Mesenchymal stem cell (in vitro differentiated cells and primary cell): ENCODE measurements around the gene TOMM70.

Experiments used
- DNase-seq: peaks from one replicate; pipeline ENCODE4 v3.0.0-alpha.2; 2013
- H2AFZ ChIP-seq: one replicate; pipeline ENCODE4 v1.6.1; 2013; ENCODE audit warnings: low read depth, mild to moderate bottlenecking, control low read depth, inconsistent platforms, low read length, moderate library complexity
- H2AK5ac ChIP-seq: 2 replicates; pipeline ENCODE4 v1.6.1; 2013; ENCODE audit warnings: low read length, moderate library complexity, mild to moderate bottlenecking, inconsistent platforms; ENCODE audit not compliant: severe bottlenecking
- H2BK120ac ChIP-seq: one replicate; pipeline ENCODE4 v1.6.1; 2013; ENCODE audit warnings: low read depth, mild to moderate bottlenecking, inconsistent platforms, low read length, moderate library complexity
- H2BK12ac ChIP-seq, 2 experiments: one replicate each; pipeline ENCODE4 v1.6.1; 2013; ENCODE audit warnings: inconsistent platforms in 2 of 2, low read length in 2 of 2, mild to moderate bottlenecking in 2 of 2, moderate library complexity in 2 of 2, control low read depth in 1 of 2
- H2BK15ac ChIP-seq: one replicate; pipeline ENCODE4 v1.6.1; 2013; ENCODE audit warnings: mild to moderate bottlenecking, low read depth, inconsistent platforms; ENCODE audit not compliant: poor library complexity, severe bottlenecking
- H2BK5ac ChIP-seq: 2 replicates; pipeline ENCODE4 v1.6.1; 2013; ENCODE audit warnings: low read depth, mild to moderate bottlenecking, low read length, control low read depth, inconsistent platforms; ENCODE audit not compliant: poor library complexity, severe bottlenecking
- H3K14ac ChIP-seq, 2 experiments: one replicate each; pipeline ENCODE4 v1.6.1; 2013; ENCODE audit warnings: inconsistent platforms in 2 of 2, low read length in 2 of 2, control low read depth in 1 of 2, mild to moderate bottlenecking in 1 of 2, moderate library complexity in 1 of 2
- H3K18ac ChIP-seq, 2 experiments: one replicate each; pipeline ENCODE4 v1.6.1; 2013; ENCODE audit warnings: inconsistent platforms in 2 of 2, low read length in 2 of 2, control low read depth in 1 of 2, low read depth in 1 of 2, mild to moderate bottlenecking in 1 of 2
- H3K23ac ChIP-seq, 2 experiments: one replicate each; pipeline ENCODE4 v1.6.1; 2013; ENCODE audit warnings: inconsistent platforms in 2 of 2, low read length in 2 of 2, mild to moderate bottlenecking in 2 of 2, moderate library complexity in 2 of 2, control low read depth in 1 of 2
- H3K27ac ChIP-seq: 2 replicates; pipeline ENCODE4 v1.5.1; 2013; ENCODE audit warnings: mild to moderate bottlenecking, moderate library complexity, low read length, control low read depth, inconsistent platforms; ENCODE audit not compliant: poor library complexity, severe bottlenecking
- H3K27me3 ChIP-seq, 2 experiments: 2 replicates each; pipeline versions ENCODE4 v1.6.1 to v1.7.0; 2013; ENCODE audit warnings: low read length in 2 of 2, mild to moderate bottlenecking in 2 of 2, moderate library complexity in 2 of 2, control low read depth in 1 of 2, inconsistent platforms in 1 of 2; ENCODE audit not compliant: control insufficient read depth in 1 of 2, insufficient read depth in 1 of 2
- H3K36me3 ChIP-seq, 2 experiments: 2 replicates each; pipeline versions ENCODE4 v1.6.1 to v1.7.0; 2013; ENCODE audit warnings: low read length in 2 of 2, control low read depth in 1 of 2, inconsistent platforms in 1 of 2, low read depth in 1 of 2, mild to moderate bottlenecking in 1 of 2; ENCODE audit not compliant: insufficient read depth in 2 of 2, control insufficient read depth in 1 of 2
- H3K4ac ChIP-seq, 2 experiments: one replicate each; pipeline ENCODE4 v1.6.1; 2013; ENCODE audit warnings: inconsistent platforms in 2 of 2, low read length in 2 of 2, mild to moderate bottlenecking in 2 of 2, moderate library complexity in 2 of 2, control low read depth in 1 of 2, low read depth in 1 of 2
- H3K4me1 ChIP-seq: 2 replicates; pipeline ENCODE4 v1.6.1; 2013; ENCODE audit warnings: low read depth, low read length, control low read depth; ENCODE audit not compliant: control insufficient read depth, insufficient read depth
- H3K4me2 ChIP-seq: 2 replicates; pipeline ENCODE4 v1.6.1; 2013; ENCODE audit warnings: low read length, mild to moderate bottlenecking, inconsistent platforms; ENCODE audit not compliant: poor library complexity, severe bottlenecking
- H3K4me3 ChIP-seq, 2 experiments: 2 replicates each; pipeline versions ENCODE4 v1.5.1 to v1.7.0; 2013; ENCODE audit warnings: low read length in 2 of 2, mild to moderate bottlenecking in 2 of 2, control low read depth in 1 of 2, low read depth in 1 of 2; ENCODE audit not compliant: insufficient read depth in 1 of 2
- H3K79me1 ChIP-seq: replicated peaks from 2 replicates; pipeline ENCODE4 v1.6.1; 2013; ENCODE audit warnings: mild to moderate bottlenecking, control low read depth, low read length, inconsistent platforms; ENCODE audit not compliant: poor library complexity, severe bottlenecking
- H3K9ac ChIP-seq: 2 replicates; pipeline ENCODE4 v1.7.0; 2013; ENCODE audit warnings: mild to moderate bottlenecking, low read length, moderate library complexity
- H3K9me3 ChIP-seq: 2 replicates; pipeline ENCODE4 v1.7.0; 2013; ENCODE audit warnings: mild to moderate bottlenecking, low read length; ENCODE audit not compliant: control insufficient read depth
- H4K8ac ChIP-seq: one replicate; pipeline ENCODE4 v1.6.1; 2013; ENCODE audit warnings: inconsistent platforms, mild to moderate bottlenecking, low read length, moderate library complexity
- H4K91ac ChIP-seq: one replicate; pipeline ENCODE4 v1.6.1; 2013; ENCODE audit warnings: mild to moderate bottlenecking, low read length, inconsistent platforms
- WGBS: methylation state at CpG from one replicate; pipeline ENCODE4 v1.1.7; 2013; ENCODE audit warnings: mixed read lengths; 5-methylcytosine and 5-hydroxymethylcytosine counted together

TOMM70 gene

GRCh38 chr3:100333970-100334487 lies 66.9 kb downstream of the TOMM70 start:
- Histone ChIP-seq H2AK5ac (no peak overlapping the region), H3K4me2 (peak overlapping the region; percentile 79), H3K4me3 (peak overlapping the region; percentile 73 to 77), H3K9me3 (no peaks in the 10 kb centered on the region), H3K79me1 (peaks cover 16% of the 10 kb centered on the region), H3K4me1 (peaks cover 12% of the 10 kb centered on the region), H3K14ac (peak overlapping the region in 1 of 2 experiments; percentile 29), H2BK120ac (no peak overlapping the region), H2BK5ac (no peak overlapping the region), H3K18ac (peak overlapping the region; percentile 64 to 76), H4K8ac (peak overlapping the region; percentile 66), H3K36me3 (peaks cover 4 to 9% of the 10 kb centered on the region in 2 experiments), H4K91ac (peak overlapping the region; percentile 1), H2AFZ (peak overlapping the region; percentile 98), H3K4ac (peak overlapping the region in 1 of 2 experiments; percentile 76), H3K9ac (peak overlapping the region; percentile 80), H2BK15ac (no peak overlapping the region), H3K27ac (peak overlapping the region; percentile 33), H3K27me3 (no peaks in the 10 kb centered on the region), H3K23ac (peak overlapping the region in 1 of 2 experiments; percentile 53), H2BK12ac (peak overlapping the region in 1 of 2 experiments; percentile 80)
- DNase-seq = no peak
- 44% methylated on average over 14 of the region's 14 CpGs for WGBS

DNA sequence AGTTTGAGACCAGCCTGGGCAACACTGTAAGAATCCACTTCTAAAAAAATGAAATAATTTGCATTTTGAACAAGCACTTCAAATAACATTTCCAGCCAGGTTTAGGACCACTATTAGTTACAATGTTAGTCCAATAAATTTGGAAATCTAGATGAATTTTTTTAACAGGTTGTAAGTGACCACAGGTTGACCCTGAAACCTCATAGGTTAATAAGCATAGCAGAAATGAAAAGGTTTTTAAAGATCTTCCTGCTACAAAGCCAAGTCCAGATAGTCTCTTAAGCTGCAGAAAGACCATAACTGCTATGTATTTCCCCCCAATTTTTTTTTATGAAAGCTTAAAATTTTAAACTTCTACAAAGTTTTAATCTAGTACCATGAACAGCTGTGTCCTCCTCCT lies 67.8 kb downstream of the TOMM70 start:
- H3K14ac ChIP-seq = no peak overlapping the region
- H3K4ac ChIP-seq = no peak overlapping the region
- no peak overlapping the region for H2AFZ ChIP-seq
- H4K8ac ChIP-seq = no peak overlapping the region
- H3K4me2 ChIP-seq = no peak overlapping the region
- H2BK5ac ChIP-seq = no peak overlapping the region
- H2AK5ac ChIP-seq = no peak overlapping the region
- no peak for DNase-seq
- H3K27ac ChIP-seq = no peak overlapping the region
- H3K9ac ChIP-seq = no peak overlapping the region
- no peak overlapping the region for H2BK12ac ChIP-seq
- H3K36me3 ChIP-seq = peaks cover 0 to 2% of the 10 kb centered on the region in 2 experiments
- no peak overlapping the region for H2BK120ac ChIP-seq
- H3K4me3 ChIP-seq = no peak overlapping the region
- no peak overlapping the region for H3K18ac ChIP-seq
- H4K91ac ChIP-seq = no peak overlapping the region
- no peak overlapping the region for H2BK15ac ChIP-seq
- H3K4me1 ChIP-seq = peaks cover 12% of the 10 kb centered on the region
- no peak overlapping the region for H3K23ac ChIP-seq
- no peaks in the 10 kb centered on the region for H3K9me3 ChIP-seq
- no peaks in the 10 kb centered on the region for H3K27me3 ChIP-seq
- H3K79me1 ChIP-seq = peaks cover 12% of the 10 kb centered on the region

DNA sequence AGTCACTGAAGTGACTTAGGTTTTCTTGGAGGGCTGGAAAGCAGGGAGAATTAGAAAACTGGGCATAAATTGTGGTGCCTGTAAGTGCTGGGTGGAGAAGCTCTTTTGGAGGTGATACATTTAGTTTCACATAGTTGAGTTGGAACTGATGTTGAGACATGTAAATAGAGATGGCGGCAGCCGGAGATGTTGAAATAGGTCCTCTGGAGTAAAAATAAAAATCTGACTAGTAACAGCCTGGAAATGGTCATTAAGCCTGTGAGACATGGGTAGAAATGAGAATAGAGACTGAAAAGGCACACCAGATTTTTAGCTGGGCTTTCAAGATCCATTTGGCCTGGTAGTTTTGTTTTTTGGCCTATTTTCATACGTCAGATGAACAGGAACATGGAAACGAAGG lies 69.2 kb downstream of the TOMM70 start:
- Histone ChIP-seq H4K8ac (no peak overlapping the region), H4K91ac (no peak overlapping the region), H3K36me3 (peaks cover 2 to 10% of the 10 kb centered on the region in 2 experiments), H3K27me3 (no peaks in the 10 kb centered on the region), H2BK15ac (no peak overlapping the region), H2BK12ac (no peak overlapping the region), H3K4me3 (no peak overlapping the region), H3K14ac (no peak overlapping the region), H3K79me1 (peaks cover 9% of the 10 kb centered on the region), H3K9ac (no peak overlapping the region), H3K4ac (no peak overlapping the region), H3K9me3 (no peaks in the 10 kb centered on the region), H3K18ac (no peak overlapping the region), H3K23ac (no peak overlapping the region), H2AFZ (no peak overlapping the region), H3K4me1 (peaks cover 11% of the 10 kb centered on the region), H2BK5ac (no peak overlapping the region), H3K4me2 (no peak overlapping the region), H2BK120ac (no peak overlapping the region), H2AK5ac (no peak overlapping the region), H3K27ac (no peak overlapping the region)
- WGBS = 99% methylated on average over 2 of the region's 4 CpGs
- no peak for DNase-seq

DNA sequence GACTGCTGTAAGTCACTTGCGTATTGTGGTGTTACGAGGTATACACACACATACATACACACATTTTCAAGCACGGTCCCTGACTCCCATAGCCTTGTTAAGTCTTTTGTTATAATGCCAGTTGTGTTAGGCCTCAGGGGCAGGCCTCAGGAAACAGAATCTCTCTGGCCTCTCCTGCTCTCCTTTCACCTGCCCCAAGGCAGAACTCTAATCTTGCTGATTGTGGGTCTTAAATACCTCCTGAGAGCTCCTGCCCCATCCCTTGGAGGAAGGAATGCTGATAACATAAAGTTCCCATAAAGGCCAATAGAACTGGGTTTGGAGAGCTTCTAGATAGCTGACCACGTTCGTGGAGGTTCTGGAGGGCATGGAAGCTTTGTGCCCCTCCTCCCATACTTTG lies 70.2 kb downstream of the TOMM70 start:
- Histone ChIP-seq H3K14ac (no peak overlapping the region), H3K27me3 (no peaks in the 10 kb centered on the region), H3K4ac (no peak overlapping the region), H2BK120ac (peak overlapping the region; percentile 13), H3K4me2 (no peak overlapping the region), H4K8ac (no peak overlapping the region), H3K4me1 (peaks cover 9% of the 10 kb centered on the region), H2BK12ac (no peak overlapping the region), H3K18ac (no peak overlapping the region), H3K9me3 (no peaks in the 10 kb centered on the region), H2AFZ (no peak overlapping the region), H3K79me1 (peaks cover 4% of the 10 kb centered on the region), H2BK5ac (no peak overlapping the region), H2BK15ac (no peak overlapping the region), H3K9ac (no peak overlapping the region), H2AK5ac (no peak overlapping the region), H3K27ac (no peak overlapping the region), H4K91ac (no peak overlapping the region), H3K23ac (no peak overlapping the region), H3K4me3 (no peak overlapping the region), H3K36me3 (peaks cover 6 to 19% of the 10 kb centered on the region in 2 experiments)
- no peak for DNase-seq
- WGBS = 98% methylated on average over 5 of the region's 5 CpGs
